Heart left ventricle (tissue), 13 donors: ENCODE data around the gene GOLGB1.

Source experiments
- POLR2A ChIP-seq, 2 donors: fragments of 450-650 bp; IDR thresholded peaks; one replicate each; pipeline ENCODE4 v1.6.1; 2017; ENCODE audit warnings: antibody characterized with exemption in 2 of 2, mild to moderate bottlenecking in 2 of 2, moderate library complexity in 2 of 2
- TF ChIP-seq, protein P1 (sequence below), 12 donors: fragments of 200-600 bp; sonication (generic) in 4 of 12; IDR thresholded peaks; one replicate each; pipeline versions ENCODE4 v1.5.0 to v1.8.0; 2018 to 2022; ENCODE audit warnings: antibody characterized with exemption in 12 of 12, mild to moderate bottlenecking in 5 of 12
- donor health status: ischemic (EF 13 %, LVEDD 7.1; RV severe dilation, severe dysfunction).
- donor health status: DM: no; HTN: yes; CAD: no.
- donor health status: DM: no; HTN: no; CAD: no.
- donor health status: ischemic (EF 25% LVEDD 6.9; RV normal size, moderate dysfunction).
- donor health status: ischemic (EF 25% LVEDD 5.7; RV mildly dilated, moderate dysfunction).
- donor health status: ischemic (EF 35%, LVEDD 5.7; RV mildly dilated, moderate dysfunction).
- donor health status: nonischemic (EF 11% LVEDD 7.7; RV severe dilation, severe dysfunction).
- donor health status: DM: yes; HTN: yes; CAD: no.
- donor health status: PGD.
- donor health status: ischemic (EF 29% LVEDD 5.4; RV normal size, mild dysfunction).
- donor health status: nonischemic (EF 23%, LVEDD 6.1; RV moderate dilation, normal function).

DNA sequence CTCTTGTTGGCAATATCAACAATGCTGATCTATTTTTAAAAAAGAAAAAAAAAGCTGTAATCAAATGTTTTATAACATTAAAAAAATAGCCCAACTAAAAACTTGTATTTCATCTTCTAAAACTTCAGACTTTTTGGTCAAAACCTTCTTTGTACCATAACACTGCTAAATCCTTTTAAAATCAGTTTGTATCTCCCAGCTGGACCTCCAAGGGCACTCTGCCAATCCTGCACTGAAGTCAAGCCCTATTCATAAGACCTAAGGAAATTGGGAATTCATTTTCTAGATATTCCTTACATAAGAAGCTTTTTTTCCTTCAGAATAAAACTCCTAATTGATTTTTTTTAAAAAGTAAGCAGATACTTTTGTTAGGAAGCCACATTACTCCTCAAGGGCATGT lies 50.6 kb downstream of the GOLGB1 start:
- TF ChIP-seq POLR2A (IDR thresholded peaks at IDR 0.05), result no peak
- TF ChIP-seq, protein P1, sequence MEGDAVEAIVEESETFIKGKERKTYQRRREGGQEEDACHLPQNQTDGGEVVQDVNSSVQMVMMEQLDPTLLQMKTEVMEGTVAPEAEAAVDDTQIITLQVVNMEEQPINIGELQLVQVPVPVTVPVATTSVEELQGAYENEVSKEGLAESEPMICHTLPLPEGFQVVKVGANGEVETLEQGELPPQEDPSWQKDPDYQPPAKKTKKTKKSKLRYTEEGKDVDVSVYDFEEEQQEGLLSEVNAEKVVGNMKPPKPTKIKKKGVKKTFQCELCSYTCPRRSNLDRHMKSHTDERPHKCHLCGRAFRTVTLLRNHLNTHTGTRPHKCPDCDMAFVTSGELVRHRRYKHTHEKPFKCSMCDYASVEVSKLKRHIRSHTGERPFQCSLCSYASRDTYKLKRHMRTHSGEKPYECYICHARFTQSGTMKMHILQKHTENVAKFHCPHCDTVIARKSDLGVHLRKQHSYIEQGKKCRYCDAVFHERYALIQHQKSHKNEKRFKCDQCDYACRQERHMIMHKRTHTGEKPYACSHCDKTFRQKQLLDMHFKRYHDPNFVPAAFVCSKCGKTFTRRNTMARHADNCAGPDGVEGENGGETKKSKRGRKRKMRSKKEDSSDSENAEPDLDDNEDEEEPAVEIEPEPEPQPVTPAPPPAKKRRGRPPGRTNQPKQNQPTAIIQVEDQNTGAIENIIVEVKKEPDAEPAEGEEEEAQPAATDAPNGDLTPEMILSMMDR (IDR thresholded peaks at IDR 0.05), result no peak
